Uterus (tissue), 4 donors: Measurements from ENCODE around the gene FXN. TPM values are rescaled to one million over a fixed set of nuclear protein-coding genes. Genes with fewer than 3 reads are reported as not detected.

Experiments used
- DNase-seq, 2 donors: peaks; one replicate each; pipeline ENCODE4 v3.0.0-alpha.2; 2019 to 2020
- H3K27ac ChIP-seq, 2 donors: fragments of 200-600 bp; sonication (generic); 1 replicate in 1 of 2; 2 replicates in 1 of 2; pipeline ENCODE4 v1.5.1; 2016 to 2018
- H3K27me3 ChIP-seq, 2 donors: fragments of 200-600 bp; sonication (generic); one replicate each; pipeline ENCODE4 v1.5.1; 2018 to 2019; ENCODE audit warnings: control low read depth in 1 of 2
- H3K36me3 ChIP-seq, 2 donors: fragments of 200-600 bp; sonication (generic); one replicate each; pipeline ENCODE4 v1.5.1; 2019; ENCODE audit warnings: control low read depth in 1 of 2
- H3K4me1 ChIP-seq, 2 donors: fragments of 200-600 bp; sonication (generic); one replicate each; pipeline ENCODE4 v1.5.1; 2018 to 2019; ENCODE audit warnings: control low read depth in 1 of 2
- H3K4me3 ChIP-seq, 2 donors: fragments of 200-600 bp; sonication (generic); 1 replicate in 1 of 2; 2 replicates in 1 of 2; pipeline ENCODE4 v1.5.1; 2018 to 2019; ENCODE audit warnings: mild to moderate bottlenecking in 1 of 2
- H3K9me3 ChIP-seq, 2 donors: fragments of 200-600 bp; sonication (generic); one replicate each; pipeline ENCODE4 v1.5.1; 2019; ENCODE audit warnings: control low read depth in 1 of 2
- POLR2A ChIP-seq, 2 donors: fragments of 450-650 bp; IDR thresholded peaks; one replicate each; pipeline ENCODE4 v1.6.1; 2016; ENCODE audit warnings: antibody characterized with exemption in 2 of 2, mild to moderate bottlenecking in 1 of 2, moderate library complexity in 1 of 2
- intact Hi-C: fragments of 100-400 bp; cut with DNase I; formaldehyde crosslinking; loops from one replicate; pipeline ENCODE4 v1.15.1; 2023; ENCODE audit warnings: low total_unique reads
- total RNA-seq, 4 donors: library from RNA; depleted of rRNA in 3 of 4; stranded (reverse); fragments of >200 nt in 3 of 4; gene quantifications; one replicate each; pipeline versions ENCODE4 v1.1.0 to v1.2.4, GENCODE V29; 2014 to 2023
- TF ChIP-seq, protein P1 (sequence below), 4 experiments: fragments of 200-600 bp in 2 of 4; fragments of 450-650 bp in 2 of 4; sonication (generic) in 2 of 4; IDR thresholded peaks; one replicate each; pipeline ENCODE4 v1.5.1; 2016 to 2019; ENCODE audit warnings: antibody characterized with exemption in 4 of 4, mild to moderate bottlenecking in 2 of 4, moderate library complexity in 1 of 4
- donor health status: DM: yes; HTN: yes; CAD: no.

Gene FXN
- total RNA-seq, 4 donors from 2014 or later, result 5.9 to 20.3 (median 18.5) TPM

DNA sequence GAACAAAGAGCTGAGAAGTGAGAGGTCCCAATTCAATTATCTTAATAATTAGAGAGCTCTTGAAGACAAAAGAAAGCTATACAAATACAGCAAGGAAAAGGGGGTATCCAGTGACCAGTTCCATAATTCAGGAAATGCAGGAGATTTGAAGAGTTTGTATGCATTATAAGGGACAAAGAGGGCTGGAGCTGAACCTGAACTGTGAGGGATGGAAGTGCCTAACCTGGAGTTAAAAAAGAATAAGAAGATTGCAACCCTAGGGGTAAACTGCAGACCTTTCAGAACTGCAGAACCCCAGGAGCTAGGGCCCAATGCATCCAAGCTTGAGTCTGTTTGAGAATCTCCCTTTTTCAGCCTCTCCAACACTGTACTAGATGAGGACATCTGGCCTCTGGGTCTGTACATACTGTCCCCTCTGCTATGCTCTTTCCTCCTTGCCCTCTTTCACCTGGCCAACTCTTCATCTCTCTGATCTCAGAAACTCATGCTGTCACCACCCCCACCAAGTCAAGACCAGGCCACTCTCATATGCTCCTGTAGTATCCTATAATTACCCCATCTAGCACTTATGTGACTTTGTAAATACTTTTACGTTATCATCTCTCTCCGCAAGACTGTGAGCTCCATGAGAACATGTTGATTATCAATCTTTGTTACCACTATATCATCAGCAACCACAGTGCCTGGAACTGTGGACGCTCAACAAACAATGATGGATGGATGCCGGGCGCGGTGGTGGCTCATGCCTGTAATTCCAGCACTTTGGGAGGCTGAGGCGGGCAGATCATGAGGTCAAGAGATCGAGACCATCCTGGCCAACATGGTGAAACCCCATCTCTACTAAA lies 15.0 kb upstream of the FXN start:
- no peaks in the 10 kb centered on the region for H3K27me3 ChIP-seq
- H3K4me1 ChIP-seq, result no peaks in the 10 kb centered on the region
- no peaks in the 10 kb centered on the region for H3K9me3 ChIP-seq
- H3K4me3 ChIP-seq, result no peak overlapping the region
- TF ChIP-seq, protein P1, sequence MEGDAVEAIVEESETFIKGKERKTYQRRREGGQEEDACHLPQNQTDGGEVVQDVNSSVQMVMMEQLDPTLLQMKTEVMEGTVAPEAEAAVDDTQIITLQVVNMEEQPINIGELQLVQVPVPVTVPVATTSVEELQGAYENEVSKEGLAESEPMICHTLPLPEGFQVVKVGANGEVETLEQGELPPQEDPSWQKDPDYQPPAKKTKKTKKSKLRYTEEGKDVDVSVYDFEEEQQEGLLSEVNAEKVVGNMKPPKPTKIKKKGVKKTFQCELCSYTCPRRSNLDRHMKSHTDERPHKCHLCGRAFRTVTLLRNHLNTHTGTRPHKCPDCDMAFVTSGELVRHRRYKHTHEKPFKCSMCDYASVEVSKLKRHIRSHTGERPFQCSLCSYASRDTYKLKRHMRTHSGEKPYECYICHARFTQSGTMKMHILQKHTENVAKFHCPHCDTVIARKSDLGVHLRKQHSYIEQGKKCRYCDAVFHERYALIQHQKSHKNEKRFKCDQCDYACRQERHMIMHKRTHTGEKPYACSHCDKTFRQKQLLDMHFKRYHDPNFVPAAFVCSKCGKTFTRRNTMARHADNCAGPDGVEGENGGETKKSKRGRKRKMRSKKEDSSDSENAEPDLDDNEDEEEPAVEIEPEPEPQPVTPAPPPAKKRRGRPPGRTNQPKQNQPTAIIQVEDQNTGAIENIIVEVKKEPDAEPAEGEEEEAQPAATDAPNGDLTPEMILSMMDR (IDR thresholded peaks at IDR 0.05), result no peak
- TF ChIP-seq POLR2A (IDR thresholded peaks at IDR 0.05), result no peak
- intact Hi-C loops, result no loop called here
- no peaks in the 10 kb centered on the region for H3K36me3 ChIP-seq
- DNase-seq, result no peak
- H3K27ac ChIP-seq, result no peak overlapping the region

GRCh38 chr9:69023650-69024049 lies 11.9 kb upstream of the FXN start:
- H3K27ac ChIP-seq, result no peak overlapping the region
- H3K9me3 ChIP-seq, result no peaks in the 10 kb centered on the region
- TF ChIP-seq POLR2A (IDR thresholded peaks at IDR 0.05), result no peak
- TF ChIP-seq, protein P1 (IDR thresholded peaks at IDR 0.05), result no peak
- no peaks in the 10 kb centered on the region for H3K36me3 ChIP-seq
- DNase-seq, result no peak
- no peaks in the 10 kb centered on the region for H3K27me3 ChIP-seq
- intact Hi-C loops, result no loop called here
- H3K4me1 ChIP-seq, result no peaks in the 10 kb centered on the region
- peak overlapping the region in 1 of 2 donors; percentile 11 for H3K4me3 ChIP-seq

- no peak overlapping the region for H3K4me3 ChIP-seq
- no peak for TF ChIP-seq POLR2A (IDR thresholded peaks at IDR 0.05)
- TF ChIP-seq, protein P1 (IDR thresholded peaks at IDR 0.05), result peak; percentile 48 to 60 (median 48)
- no peaks in the 10 kb centered on the region for H3K9me3 ChIP-seq
- H3K4me1 ChIP-seq, result no peaks in the 10 kb centered on the region
- H3K27ac ChIP-seq, result no peak overlapping the region
- H3K36me3 ChIP-seq, result no peaks in the 10 kb centered on the region
- intact Hi-C loops, result no loop called here
- DNase-seq, result peak in 1 of 2 donors; percentile 24
- H3K27me3 ChIP-seq, result no peaks in the 10 kb centered on the region
Observed at GRCh38 chr9:69027355-69028097, 8.0 kb upstream of the FXN start.

- Histone ChIP-seq H3K27ac (no peak overlapping the region), H3K4me3 (no peak overlapping the region), H3K36me3 (no peaks in the 10 kb centered on the region), H3K9me3 (no peaks in the 10 kb centered on the region), H3K27me3 (no peaks in the 10 kb centered on the region), H3K4me1 (no peaks in the 10 kb centered on the region)
- TF ChIP-seq POLR2A (IDR thresholded peaks at IDR 0.05), result no peak
- TF ChIP-seq, protein P1 (IDR thresholded peaks at IDR 0.05), result no peak
- intact Hi-C loops, result no loop called here
- no peak for DNase-seq
Observed at GRCh38 chr9:69028754-69029153, 6.8 kb upstream of the FXN start.

DNA sequence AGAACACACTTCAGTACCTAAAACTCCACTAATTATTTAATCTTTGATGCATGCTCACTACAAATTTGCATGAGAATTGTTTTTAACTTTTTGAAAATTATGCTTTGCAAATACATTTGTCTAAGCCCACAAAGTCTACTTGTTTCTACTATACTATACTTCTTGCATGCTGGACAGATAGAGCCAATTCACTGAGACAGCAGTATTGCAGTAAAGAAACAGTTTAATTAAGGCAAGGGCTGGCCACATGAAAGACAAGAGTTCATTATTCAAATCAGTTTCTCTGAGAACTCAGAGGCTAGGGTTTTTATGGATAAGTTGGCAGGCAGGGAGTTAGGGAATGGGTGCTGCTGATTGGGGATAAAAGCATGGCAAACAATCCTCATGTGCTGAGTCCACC lies 6.0 kb upstream of the FXN start:
- intact Hi-C loops, result no loop called here
- no peak overlapping the region for H3K27ac ChIP-seq
- no peaks in the 10 kb centered on the region for H3K27me3 ChIP-seq
- no peak overlapping the region for H3K4me3 ChIP-seq
- TF ChIP-seq, protein P1 (IDR thresholded peaks at IDR 0.05), result no peak
- no peak for TF ChIP-seq POLR2A (IDR thresholded peaks at IDR 0.05)
- no peaks in the 10 kb centered on the region for H3K9me3 ChIP-seq
- H3K36me3 ChIP-seq, result no peaks in the 10 kb centered on the region
- H3K4me1 ChIP-seq, result no peaks in the 10 kb centered on the region
- no peak for DNase-seq
